Measurements from ENCODE around the gene QRFP. TPM values are rescaled to one million over a fixed set of nuclear protein-coding genes. Genes with fewer than 3 reads are reported as not detected.
A peak's percentile ranks its signal among the peaks of the same experiment; 100 is the strongest.

QRFP gene
- total RNA-seq, 2 donors from 2014 or later: not detected

GRCh38 chr9:130873966-130874365 is 22.6 kb downstream of the QRFP start:
- Mint-ChIP-seq H3K27ac (no peak overlapping the region), H3K36me3 (peaks cover 0 to 10% of the 10 kb centered on the region in 2 donors), H3K9me3 (no peaks in the 10 kb centered on the region)
- ATAC-seq (no peak), DNase-seq (ENCODE audit: low spot score in 2 of 2) (no peak)

- H3K36me3 Mint-ChIP-seq: peaks cover 0 to 10% of the 10 kb centered on the region in 2 donors
- DNase-seq (ENCODE audit: low spot score in 2 of 2) (no peak), ATAC-seq (no peak)
Measured at GRCh38 chr9:130872912-130873503, 23.6 kb downstream of the QRFP start.

GRCh38 chr9:130872508-130872907 is 24.1 kb downstream of the QRFP start:
- no peak overlapping the region for H3K27ac Mint-ChIP-seq
- no peaks in the 10 kb centered on the region for H3K9me3 Mint-ChIP-seq
- ATAC-seq (no peak), DNase-seq (ENCODE audit: low spot score in 2 of 2) (no peak)
- H3K36me3 Mint-ChIP-seq: peaks cover 0 to 10% of the 10 kb centered on the region in 2 donors

More at GRCh38 chr9:130872912-130873503, 23.6 kb downstream of the QRFP start:
- Mint-ChIP-seq H3K27ac (no peak overlapping the region), H3K9me3 (no peaks in the 10 kb centered on the region)

- no peaks in the 10 kb centered on the region for H3K9me3 Mint-ChIP-seq
- no peak overlapping the region for H3K27ac Mint-ChIP-seq
- no peak for DNase-seq (ENCODE audit: low spot score in 2 of 2)
- ATAC-seq: no peak
- H3K36me3 Mint-ChIP-seq: peaks cover 0 to 10% of the 10 kb centered on the region in 2 donors
Measured at GRCh38 chr9:130872093-130872492, 24.5 kb downstream of the QRFP start.

- peaks cover 0 to 10% of the 10 kb centered on the region in 2 donors for H3K36me3 Mint-ChIP-seq
- H3K27ac Mint-ChIP-seq: no peak overlapping the region
- H3K9me3 Mint-ChIP-seq: no peaks in the 10 kb centered on the region
- ATAC-seq: peak in 1 of 2 donors; percentile 43
- no peak for DNase-seq (ENCODE audit: low spot score in 2 of 2)
Measured at GRCh38 chr9:130871395-130872062, 25.1 kb downstream of the QRFP start.

- no peak for DNase-seq (ENCODE audit: low spot score in 2 of 2)
- no peaks in the 10 kb centered on the region for H3K9me3 Mint-ChIP-seq
- ATAC-seq: peak in 1 of 2 donors; percentile 57
- peaks cover 0 to 10% of the 10 kb centered on the region in 2 donors for H3K36me3 Mint-ChIP-seq
- H3K27ac Mint-ChIP-seq: peak overlapping the region in 1 of 2 donors; percentile 4
Measured at GRCh38 chr9:130870491-130871381, 25.9 kb downstream of the QRFP start.

- ATAC-seq: no peak
- H3K9me3 Mint-ChIP-seq: no peaks in the 10 kb centered on the region
- H3K36me3 Mint-ChIP-seq: peaks cover 0 to 10% of the 10 kb centered on the region in 2 donors
- DNase-seq (ENCODE audit: low spot score in 2 of 2): no peak
- no peak overlapping the region for H3K27ac Mint-ChIP-seq
Measured at GRCh38 chr9:130869250-130869649, 27.4 kb downstream of the QRFP start.

- no peak overlapping the region for H3K27ac Mint-ChIP-seq
- DNase-seq (ENCODE audit: low spot score in 2 of 2) (no peak), ATAC-seq (no peak)
- peaks cover 0 to 4% of the 10 kb centered on the region in 2 donors for H3K36me3 Mint-ChIP-seq
- H3K9me3 Mint-ChIP-seq: no peaks in the 10 kb centered on the region
Measured at GRCh38 chr9:130868230-130868629, 28.4 kb downstream of the QRFP start.

- H3K9me3 Mint-ChIP-seq: no peaks in the 10 kb centered on the region
- H3K36me3 Mint-ChIP-seq: peaks cover 0 to 4% of the 10 kb centered on the region in 2 donors
- no peak for ATAC-seq
- DNase-seq (ENCODE audit: low spot score in 2 of 2): no peak
- H3K27ac Mint-ChIP-seq: no peak overlapping the region
Measured at GRCh38 chr9:130867556-130867955, 29.1 kb downstream of the QRFP start.

- ATAC-seq (peak; percentile 71 to 78), DNase-seq (ENCODE audit: low spot score in 2 of 2) (peak in 1 of 2 donors; percentile 62)
- Mint-ChIP-seq H3K36me3 (no peaks in the 10 kb centered on the region), H3K27ac (no peak overlapping the region), H3K9me3 (no peaks in the 10 kb centered on the region)
Measured at GRCh38 chr9:130866474-130866965, 30.1 kb downstream of the QRFP start.

- H3K27ac Mint-ChIP-seq: no peak overlapping the region
- no peaks in the 10 kb centered on the region for H3K36me3 Mint-ChIP-seq
- DNase-seq (ENCODE audit: low spot score in 2 of 2) (no peak), ATAC-seq (no peak)
- H3K9me3 Mint-ChIP-seq: no peaks in the 10 kb centered on the region
Measured at GRCh38 chr9:130865921-130866320, 30.7 kb downstream of the QRFP start.

GRCh38 chr9:130864541-130864940 is 32.1 kb downstream of the QRFP start:
- no peaks in the 10 kb centered on the region for H3K9me3 Mint-ChIP-seq
- H3K27ac Mint-ChIP-seq: no peak overlapping the region
- DNase-seq (ENCODE audit: low spot score in 2 of 2) (no peak), ATAC-seq (no peak)
- H3K36me3 Mint-ChIP-seq: no peaks in the 10 kb centered on the region

GRCh38 chr9:130862747-130863146 is 33.9 kb downstream of the QRFP start:
- Mint-ChIP-seq H3K36me3 (no peaks in the 10 kb centered on the region), H3K27ac (no peak overlapping the region), H3K9me3 (no peaks in the 10 kb centered on the region)
- no peak for ATAC-seq
- no peak for DNase-seq (ENCODE audit: low spot score in 2 of 2)

- DNase-seq (ENCODE audit: low spot score in 2 of 2) (no peak), ATAC-seq (no peak)
- Mint-ChIP-seq H3K36me3 (no peaks in the 10 kb centered on the region), H3K27ac (peak overlapping the region in 1 of 2 donors; percentile 11), H3K9me3 (no peaks in the 10 kb centered on the region)
Measured at GRCh38 chr9:130862217-130862616, 34.4 kb downstream of the QRFP start.

- DNase-seq (ENCODE audit: low spot score in 2 of 2): no peak
- no peaks in the 10 kb centered on the region for H3K36me3 Mint-ChIP-seq
- peak overlapping the region in 1 of 2 donors; percentile 51 for H3K27ac Mint-ChIP-seq
- no peak for ATAC-seq
- no peaks in the 10 kb centered on the region for H3K9me3 Mint-ChIP-seq
Measured at GRCh38 chr9:130861372-130862180, 35.0 kb downstream of the QRFP start.
